HUES6 (cell line): ENCODE data around the gene PRKCE.

Source experiments
- H3K27ac ChIP-seq: 2 replicates; pipeline ENCODE4 v1.7.0; 2013; ENCODE audit warnings: low read depth, mild to moderate bottlenecking, low read length, inconsistent platforms
- H3K27me3 ChIP-seq: 2 replicates; pipeline ENCODE4 v1.6.1; 2013; ENCODE audit warnings: low read length; ENCODE audit not compliant: control insufficient read depth, insufficient read depth
- H3K36me3 ChIP-seq: 2 replicates; pipeline ENCODE4 v1.6.1; 2013; ENCODE audit warnings: low read length; ENCODE audit not compliant: control insufficient read depth, insufficient read depth
- H3K4me1 ChIP-seq: 2 replicates; pipeline ENCODE4 v1.6.1; 2013; ENCODE audit warnings: low read length; ENCODE audit not compliant: control insufficient read depth, insufficient read depth
- H3K4me3 ChIP-seq: 2 replicates; pipeline ENCODE4 v1.5.1; 2013; ENCODE audit warnings: low read depth, low read length
- H3K9ac ChIP-seq: one replicate; pipeline ENCODE4 v1.6.1; 2013; ENCODE audit warnings: mild to moderate bottlenecking, low read length
- H3K9me3 ChIP-seq: 2 replicates; pipeline ENCODE4 v1.6.1; 2013; ENCODE audit warnings: low read depth, low read length; ENCODE audit not compliant: control insufficient read depth, insufficient read depth

Gene PRKCE

GRCh38 chr2:45892425-45892745 lies 240.9 kb downstream of the PRKCE start:
- H3K27me3 ChIP-seq: no peaks in the 10 kb centered on the region; the same call in 1 of the 2 replicates
- no peak overlapping the region for H3K27ac ChIP-seq
- no peak overlapping the region for H3K9ac ChIP-seq
- H3K4me3 ChIP-seq: no peak overlapping the region
- no peaks in the 10 kb centered on the region for H3K9me3 ChIP-seq
- H3K4me1 ChIP-seq: 0 out of 2 replicates have a peak, but pooled peaks cover 3% of the 10 kb centered on the region
- H3K36me3 ChIP-seq: no peaks in the 10 kb centered on the region

GRCh38 chr2:45892757-45893156 lies 241.3 kb downstream of the PRKCE start:
- Histone ChIP-seq H3K9ac (no peak overlapping the region), H3K9me3 (no peaks in the 10 kb centered on the region), H3K4me3 (no peak overlapping the region), H3K36me3 (no peaks in the 10 kb centered on the region), H3K27me3 (no peaks in the 10 kb centered on the region; the same call in 1 of the 2 replicates), H3K4me1 (0 out of 2 replicates have a peak, but pooled peaks cover 3% of the 10 kb centered on the region), H3K27ac (no peak overlapping the region)

DNA sequence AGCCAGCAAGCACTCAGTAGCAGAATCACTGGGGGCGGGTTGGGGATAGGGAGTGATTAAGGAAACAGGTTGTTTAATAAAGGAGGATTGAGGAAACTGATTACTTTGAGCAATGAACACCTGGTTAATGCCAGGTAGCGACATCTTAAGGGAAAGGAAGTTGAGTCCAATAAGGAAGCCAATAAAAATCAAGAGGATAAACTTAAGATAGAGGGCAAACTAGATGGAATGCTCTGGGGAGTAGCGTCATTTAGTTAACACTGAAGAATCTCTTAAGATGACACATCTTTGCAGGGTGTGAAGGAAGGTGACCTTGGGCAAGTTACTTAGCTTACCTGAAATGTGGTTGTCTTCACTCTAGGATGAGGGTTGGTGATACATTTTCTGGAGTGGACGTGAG lies 242.7 kb downstream of the PRKCE start:
- Histone ChIP-seq H3K9me3 (no peaks in the 10 kb centered on the region), H3K9ac (no peak overlapping the region), H3K27me3 (no peaks in the 10 kb centered on the region; the same call in 1 of the 2 replicates), H3K36me3 (no peaks in the 10 kb centered on the region), H3K27ac (no peak overlapping the region), H3K4me1 (no peaks in the 10 kb centered on the region), H3K4me3 (no peak overlapping the region)

DNA sequence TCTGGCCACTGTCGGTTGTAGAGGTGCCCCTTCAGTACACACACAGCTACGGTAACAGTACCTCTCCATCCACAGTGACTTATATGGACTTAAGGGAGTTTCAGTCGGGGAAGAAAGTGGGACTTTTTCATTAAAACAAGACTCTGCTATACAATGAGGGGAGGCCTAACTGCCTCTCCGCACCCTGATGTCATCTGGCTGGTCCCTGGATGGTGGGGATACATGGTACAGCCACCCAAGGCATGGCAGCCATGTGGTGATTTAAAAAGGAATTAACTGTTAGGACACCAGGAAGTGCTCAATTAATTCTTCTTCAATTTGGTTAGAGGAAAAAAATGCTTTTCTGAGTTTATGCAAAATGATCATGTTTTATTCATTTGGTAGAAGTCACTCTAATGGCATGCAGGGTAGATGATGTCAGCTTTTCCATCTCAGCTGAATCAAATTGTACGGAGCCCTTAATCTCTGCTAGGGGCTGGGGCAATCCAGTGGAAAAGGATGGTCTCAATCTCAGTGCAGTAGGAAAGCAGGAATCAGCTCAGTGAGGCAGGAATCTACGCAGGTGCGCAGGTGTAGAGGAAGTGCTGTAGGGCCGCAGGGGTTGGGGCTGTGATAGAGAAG lies 243.9 kb downstream of the PRKCE start:
- Histone ChIP-seq H3K9me3 (no peaks in the 10 kb centered on the region), H3K4me3 (no peak overlapping the region), H3K4me1 (no peaks in the 10 kb centered on the region), H3K27me3 (no peaks in the 10 kb centered on the region; the same call in 1 of the 2 replicates), H3K27ac (no peak overlapping the region), H3K9ac (no peak overlapping the region), H3K36me3 (no peaks in the 10 kb centered on the region)

DNA sequence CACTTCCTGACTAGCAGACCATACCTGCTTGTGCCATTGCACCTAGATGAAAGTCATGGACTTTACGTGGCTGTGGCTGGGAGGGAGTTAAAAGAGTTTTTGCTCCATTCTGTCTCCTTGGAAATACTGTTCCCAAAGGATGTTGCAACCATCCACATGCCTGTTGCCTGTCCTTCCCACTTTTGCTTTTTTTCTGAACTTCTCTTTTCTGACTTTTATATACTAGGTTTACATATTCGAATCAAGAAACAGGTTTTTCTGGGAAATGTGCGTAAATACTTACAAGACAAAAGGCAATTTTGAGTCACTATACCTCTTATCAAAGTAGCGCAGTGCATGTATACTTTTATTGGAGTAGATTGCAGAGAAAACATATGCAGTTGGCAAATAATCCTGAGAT lies 244.8 kb downstream of the PRKCE start:
- Histone ChIP-seq H3K4me1 (no peaks in the 10 kb centered on the region), H3K9ac (no peak overlapping the region), H3K27ac (no peak overlapping the region), H3K4me3 (no peak overlapping the region), H3K36me3 (no peaks in the 10 kb centered on the region), H3K27me3 (no peaks in the 10 kb centered on the region; the same call in 1 of the 2 replicates), H3K9me3 (no peaks in the 10 kb centered on the region)

DNA sequence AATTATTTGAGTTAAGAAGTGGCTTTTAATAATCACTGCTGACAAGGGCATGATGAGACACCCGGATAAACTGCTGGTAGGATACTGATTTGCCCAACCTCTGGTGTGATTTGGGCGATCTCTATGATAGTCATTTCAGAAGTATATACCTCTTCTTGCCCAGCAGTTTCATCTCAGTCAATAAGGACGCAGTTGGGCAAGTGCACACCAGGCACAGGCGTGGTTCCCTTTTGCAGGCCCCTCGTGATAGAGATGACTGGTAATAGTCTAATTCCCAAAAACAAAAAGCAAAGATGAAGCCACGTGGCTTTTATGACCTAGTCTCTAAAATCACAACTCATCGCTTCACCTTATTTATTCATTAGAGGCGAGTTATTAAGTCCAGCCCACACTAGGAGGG lies 246.4 kb downstream of the PRKCE start:
- no peak overlapping the region for H3K9ac ChIP-seq
- no peaks in the 10 kb centered on the region for H3K36me3 ChIP-seq
- no peaks in the 10 kb centered on the region for H3K9me3 ChIP-seq
- H3K4me3 ChIP-seq: no peak overlapping the region
- H3K4me1 ChIP-seq: no peaks in the 10 kb centered on the region
- H3K27me3 ChIP-seq: no peaks in the 10 kb centered on the region
- H3K27ac ChIP-seq: no peak overlapping the region

DNA sequence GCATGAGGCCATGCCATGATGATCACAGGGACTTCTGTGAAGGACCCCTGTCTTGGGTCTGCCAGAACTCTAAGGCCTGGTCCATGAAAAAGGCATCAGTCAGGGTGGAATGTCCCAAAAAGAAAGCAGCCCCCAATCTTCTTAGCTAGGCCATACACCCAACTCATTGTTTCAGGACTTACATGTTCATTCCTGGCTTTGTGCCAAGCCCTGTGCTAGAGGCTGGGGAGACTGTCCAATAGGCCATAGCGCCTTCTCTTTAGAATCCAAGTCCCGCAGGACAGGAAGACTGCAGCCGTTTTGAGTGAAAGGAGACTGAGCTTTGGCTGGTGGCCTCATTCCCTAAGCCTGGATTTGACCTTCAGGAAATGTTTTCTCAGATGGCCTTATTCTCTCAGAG lies 247.3 kb downstream of the PRKCE start:
- Histone ChIP-seq H3K27ac (no peak overlapping the region), H3K27me3 (no peaks in the 10 kb centered on the region), H3K4me3 (no peak overlapping the region), H3K9me3 (no peaks in the 10 kb centered on the region), H3K36me3 (no peaks in the 10 kb centered on the region), H3K4me1 (no peaks in the 10 kb centered on the region), H3K9ac (no peak overlapping the region)

DNA sequence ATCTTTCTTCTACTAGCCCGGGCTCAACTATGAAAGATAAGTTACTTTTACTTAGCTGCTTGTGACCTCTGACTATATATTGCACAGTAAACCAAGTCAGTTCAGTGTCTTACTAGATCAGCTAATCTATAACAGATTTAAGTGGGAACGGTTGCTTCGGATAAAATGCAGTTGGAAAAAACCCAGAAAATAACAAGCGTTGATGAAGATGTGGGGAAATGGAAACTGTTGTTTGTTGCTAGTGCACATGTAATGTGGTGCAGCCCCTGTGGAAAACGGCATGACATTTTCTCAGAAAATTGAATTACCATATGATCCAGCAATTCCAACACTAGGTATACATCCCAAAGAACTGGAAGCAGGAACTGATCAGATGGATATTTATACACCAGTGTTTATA lies 248.5 kb downstream of the PRKCE start:
- Histone ChIP-seq H3K4me1 (no peaks in the 10 kb centered on the region), H3K27me3 (no peaks in the 10 kb centered on the region)

GRCh38 chr2:45901468-45902032 lies 250.1 kb downstream of the PRKCE start:
- no peaks in the 10 kb centered on the region for H3K9me3 ChIP-seq
- no peaks in the 10 kb centered on the region for H3K4me1 ChIP-seq
- no peaks in the 10 kb centered on the region for H3K36me3 ChIP-seq
- no peak overlapping the region for H3K27ac ChIP-seq
- H3K4me3 ChIP-seq: no peak overlapping the region
- H3K27me3 ChIP-seq: no peaks in the 10 kb centered on the region; the same call in 1 of the 2 replicates
- no peak overlapping the region for H3K9ac ChIP-seq

More for the DNA sequence above, 248.5 kb downstream of the PRKCE start:
- H3K9ac ChIP-seq: no peak overlapping the region
- no peak overlapping the region for H3K4me3 ChIP-seq
- H3K9me3 ChIP-seq: no peaks in the 10 kb centered on the region
- H3K36me3 ChIP-seq: no peaks in the 10 kb centered on the region
- H3K27ac ChIP-seq: no peak overlapping the region

- Histone ChIP-seq H3K4me1 (no peaks in the 10 kb centered on the region), H3K9ac (no peak overlapping the region)
Observed at GRCh38 chr2:45902380-45902779, 250.9 kb downstream of the PRKCE start.

GRCh38 chr2:45902781-45903375 lies 251.4 kb downstream of the PRKCE start:
- Histone ChIP-seq H3K4me3 (no peak overlapping the region), H3K27ac (no peak overlapping the region), H3K27me3 (peaks cover 3% of the 10 kb centered on the region; the same call in 1 of the 2 replicates), H3K4me1 (no peaks in the 10 kb centered on the region), H3K36me3 (no peaks in the 10 kb centered on the region), H3K9me3 (no peaks in the 10 kb centered on the region), H3K9ac (no peak overlapping the region)

More at GRCh38 chr2:45902380-45902779, 250.9 kb downstream of the PRKCE start:
- Histone ChIP-seq H3K9me3 (no peaks in the 10 kb centered on the region), H3K27me3 (peaks cover 2% of the 10 kb centered on the region; the same call in 1 of the 2 replicates), H3K4me3 (no peak overlapping the region), H3K27ac (no peak overlapping the region), H3K36me3 (no peaks in the 10 kb centered on the region)
